Measurements from ENCODE around the gene EEA1.

- TF ChIP-seq CTCF (IDR thresholded peaks at IDR 0.05) (no peak), POLR2A (IDR thresholded peaks at IDR 0.05) (no peak)
Observed at GRCh38 chr12:92905811-92906554, 23.1 kb downstream of the EEA1 start.

Measured in transverse colon (tissue), 3 donors.